ENCODE measurements around the gene GNAS.
"Not testable (repeated sequence)": the region's sequence is repeated elsewhere in the genome, so short reads cannot be mapped to it uniquely, and the experiment has no call there.

GNAS gene

DNA sequence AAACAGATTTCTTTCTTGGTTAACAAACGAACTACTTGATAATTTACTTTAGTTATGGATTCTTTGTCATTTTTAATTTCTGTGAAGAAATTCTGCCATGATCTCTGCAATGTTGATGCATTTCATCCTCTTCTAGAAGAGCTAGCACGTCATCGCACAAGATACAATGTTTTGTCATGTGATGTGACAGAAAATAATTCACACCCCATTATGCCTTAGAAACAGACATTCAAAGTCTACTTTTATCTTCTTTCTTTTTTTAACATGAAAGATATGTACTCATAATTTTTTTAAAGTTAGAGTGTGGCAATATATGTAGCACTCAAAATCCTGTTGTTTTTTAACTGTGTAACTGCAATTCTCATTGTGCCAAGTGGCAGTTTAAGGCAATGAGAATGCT, 89.0 kb downstream of the GNAS start:
- no peak for DNase-seq

DNA sequence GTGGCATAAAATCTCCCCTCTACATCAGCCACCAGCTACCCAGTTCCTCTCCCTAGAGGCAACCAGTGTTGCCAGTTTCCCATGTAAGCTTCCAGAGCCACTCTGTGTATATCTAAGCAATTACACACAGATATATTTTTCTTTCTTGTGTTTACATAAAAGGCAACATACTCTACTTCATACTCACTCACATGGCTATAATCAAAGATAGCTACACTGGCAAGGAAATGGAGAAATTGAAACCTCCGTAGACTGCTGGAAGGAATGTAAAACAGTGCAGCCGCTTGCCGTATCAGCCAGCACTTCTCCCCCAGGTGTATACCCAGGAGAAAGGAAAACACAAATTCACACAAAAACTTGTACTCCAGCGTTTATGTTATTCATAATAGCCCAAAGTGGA, 90.0 kb downstream of the GNAS start:
- DNase-seq, result no peak

DNA sequence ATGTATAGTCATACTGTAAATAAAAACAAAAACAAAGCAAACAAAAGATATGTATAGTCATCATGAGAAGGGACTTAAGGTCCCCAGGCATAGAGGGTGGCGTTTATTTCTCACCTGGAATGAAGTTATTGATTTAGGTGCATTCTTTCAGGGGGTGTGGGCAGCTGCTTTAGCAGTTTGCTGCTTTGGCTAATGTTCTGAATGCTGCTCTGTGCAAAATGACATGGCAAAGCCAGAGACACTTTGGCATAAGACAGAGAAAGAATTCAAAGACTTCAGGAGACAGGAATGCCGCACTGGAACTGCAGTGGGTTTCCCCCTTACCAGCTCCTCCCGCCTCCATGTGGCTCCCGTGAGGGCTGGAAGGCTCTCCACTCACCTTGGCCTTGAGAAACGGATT, 92.1 kb downstream of the GNAS start:
- DNase-seq, result no peak

DNA sequence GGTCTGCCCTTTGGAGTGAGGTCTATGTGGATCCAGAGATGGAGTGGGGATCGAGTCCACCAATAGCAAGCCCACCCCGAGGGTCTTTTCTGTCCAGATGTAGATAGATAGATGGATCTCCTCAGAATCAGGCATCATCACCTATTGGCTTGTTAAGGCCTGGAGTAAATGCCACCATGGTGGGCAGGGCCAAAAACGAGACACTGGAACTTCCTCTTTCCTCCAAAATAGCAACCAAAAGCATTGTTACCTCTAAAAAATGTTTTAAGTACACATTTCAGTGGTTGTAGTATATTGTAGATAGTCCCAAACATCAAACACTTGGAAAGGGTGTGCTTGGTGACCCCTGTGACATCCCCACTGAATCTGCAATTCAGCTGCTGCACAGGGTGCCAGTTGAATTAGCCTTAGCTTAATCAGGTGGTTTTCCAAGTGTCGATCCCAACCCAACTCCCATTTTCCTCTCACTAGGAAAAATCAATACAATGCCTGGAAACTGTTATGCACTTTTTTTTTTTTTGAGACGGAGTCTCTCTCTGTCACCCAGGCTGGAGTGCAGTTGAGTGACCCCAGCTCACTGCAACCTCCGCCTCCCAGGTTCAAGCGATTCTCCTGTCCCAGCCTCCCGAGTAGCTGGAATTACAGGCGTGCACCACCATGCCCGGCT, 93.6 kb downstream of the GNAS start:
- DNase-seq, result no peak

DNA sequence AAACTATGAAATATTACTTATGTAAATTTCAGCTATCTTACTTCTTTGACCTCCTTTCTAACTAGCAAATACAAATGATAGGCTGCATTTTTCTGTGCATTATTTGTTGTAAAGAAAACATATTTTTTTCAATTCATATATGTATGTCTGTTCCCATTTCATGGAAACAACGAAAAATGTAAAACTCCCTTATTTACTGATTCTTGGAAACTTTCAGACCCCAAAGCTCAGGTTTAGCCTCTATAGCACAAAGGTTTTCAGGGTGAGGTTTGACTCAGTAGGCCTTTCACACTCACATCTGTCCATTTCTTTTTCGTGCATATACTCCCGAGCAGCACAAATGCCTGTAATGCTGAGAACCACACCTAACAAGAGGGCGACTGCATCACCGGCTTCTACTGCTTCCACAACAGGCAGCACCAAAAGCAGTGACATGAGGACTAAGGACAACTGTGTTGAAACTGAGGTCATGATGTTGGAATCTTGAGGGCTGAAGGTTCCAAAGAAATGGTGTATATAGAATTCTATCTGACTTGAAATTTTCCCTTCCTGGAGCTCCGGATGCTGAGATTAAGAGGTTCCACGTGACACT, 95.4 kb downstream of the GNAS start:
- not testable (repeated sequence) for DNase-seq

DNA sequence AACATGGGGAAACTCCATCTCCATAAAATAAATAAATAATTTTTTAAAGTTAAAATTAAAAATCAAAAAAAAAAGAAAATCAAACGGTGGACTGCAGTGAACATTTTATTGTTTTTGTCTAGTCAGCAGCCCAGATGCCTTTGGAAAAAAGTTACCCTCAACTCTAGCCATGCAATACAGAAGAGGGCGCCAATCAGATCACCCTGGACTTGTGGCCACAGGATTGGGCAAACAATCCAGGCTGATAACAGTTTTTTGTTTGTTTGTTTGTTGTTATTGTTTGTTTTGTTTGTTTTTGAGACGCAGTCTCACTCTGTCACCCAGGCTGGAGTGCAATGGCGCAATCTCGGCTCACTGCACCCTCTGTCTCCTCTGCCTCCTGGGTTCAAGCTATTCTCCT, 98.1 kb downstream of the GNAS start:
- no peak for DNase-seq

DNA sequence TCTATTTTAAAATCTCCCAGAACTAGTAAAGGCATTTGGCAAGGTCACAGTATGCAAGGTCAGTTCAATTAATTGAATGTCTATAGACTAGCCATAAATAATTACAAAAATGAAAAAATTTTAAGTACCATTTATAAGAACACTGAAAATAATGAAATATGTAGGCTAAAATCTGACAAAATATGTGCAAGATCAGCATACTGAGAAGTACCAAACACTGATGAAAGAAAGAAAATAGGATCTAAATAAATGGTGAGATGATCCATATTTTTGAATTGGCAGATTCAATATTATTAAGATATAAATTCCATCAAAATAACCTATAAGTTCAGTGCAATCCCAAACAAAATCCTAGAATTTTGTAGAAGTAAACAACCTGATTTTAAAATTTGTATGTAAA, 100.5 kb downstream of the GNAS start:
- DNase-seq, result no peak

DNA sequence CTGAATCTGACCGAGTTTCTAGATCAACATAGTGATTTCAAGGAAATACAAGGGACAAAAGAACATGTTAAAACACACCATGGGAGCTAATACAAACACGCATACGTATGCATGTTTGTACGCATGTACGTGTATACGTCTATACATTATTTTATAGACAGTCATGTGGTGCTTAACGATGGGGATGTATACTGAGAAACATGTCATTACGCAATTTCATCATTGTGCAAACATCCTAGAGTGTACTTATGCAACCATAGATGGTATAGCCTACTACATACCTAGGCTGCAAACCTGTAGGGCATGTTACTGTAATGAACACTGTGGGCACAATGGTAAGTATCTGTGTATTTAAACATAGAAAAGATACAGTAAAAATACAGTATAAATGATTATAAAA, 103.6 kb downstream of the GNAS start:
- no peak for DNase-seq

DNA sequence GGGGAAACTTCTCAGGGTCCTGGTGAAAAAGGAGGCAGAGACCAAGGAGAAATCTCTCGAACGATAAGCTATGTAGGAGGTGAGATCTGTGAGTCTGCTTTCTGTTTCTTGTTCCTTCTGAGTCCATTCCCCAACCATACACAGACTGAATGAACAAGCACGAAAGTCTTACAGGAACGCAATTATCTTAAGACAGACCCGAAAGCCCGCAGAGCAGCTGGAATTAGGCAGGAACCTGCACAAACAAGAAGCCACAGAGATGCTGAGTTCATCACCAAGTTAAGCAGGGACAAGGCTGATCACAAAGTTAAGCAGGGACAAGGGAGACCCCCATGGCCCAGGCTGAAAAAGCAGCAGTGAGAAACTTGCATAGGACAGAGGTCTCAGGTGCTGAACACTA, 107.1 kb downstream of the GNAS start:
- DNase-seq, result no peak
